ENCODE data around the gene DAPP1.

DAPP1 gene

GRCh38 chr4:99915449-99915848 lies 98.8 kb downstream of the DAPP1 start:
- DNase-seq (ENCODE audit: low read depth, low spot score): peak; percentile 5

DNA sequence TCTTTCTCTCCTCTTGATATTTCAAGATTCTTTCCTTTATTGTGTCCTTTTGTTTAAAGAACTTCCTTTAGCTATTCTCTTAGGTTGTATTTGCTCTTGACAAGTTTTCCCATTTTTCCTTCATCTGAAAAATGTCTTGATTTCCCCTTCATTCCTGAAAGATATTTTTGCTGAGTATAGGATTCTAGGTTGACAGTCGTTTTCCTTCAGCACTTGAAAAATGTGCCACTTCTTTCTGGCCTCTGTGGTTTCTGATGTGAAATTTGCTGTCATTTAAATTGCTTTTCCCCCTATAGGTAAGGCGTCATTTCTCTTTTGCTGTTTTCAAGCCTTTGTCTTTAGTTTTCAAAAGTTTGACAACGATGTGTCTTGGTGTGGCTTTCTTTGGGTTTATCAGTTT lies 100.9 kb downstream of the DAPP1 start:
- DNase-seq (ENCODE audit: low read depth, low spot score): no peak

DNA sequence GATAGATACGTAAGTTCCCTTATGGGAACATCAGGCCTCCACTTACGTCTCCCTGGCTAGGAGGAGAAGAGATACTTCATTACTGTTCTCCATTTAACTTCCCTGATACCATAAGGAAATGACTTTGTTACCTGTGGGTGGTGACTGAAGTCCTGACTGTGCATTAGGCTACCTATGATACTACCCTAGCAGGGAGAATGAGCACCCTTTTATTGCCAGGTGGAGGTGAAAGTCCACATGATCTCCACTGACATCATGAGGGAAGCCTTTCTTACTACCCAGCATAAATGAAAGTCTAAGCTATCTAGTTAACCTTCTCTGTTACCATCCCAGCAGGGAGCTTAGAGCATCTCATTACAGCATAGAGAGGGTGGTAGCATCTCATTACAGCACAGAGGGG lies 102.0 kb downstream of the DAPP1 start:
- DNase-seq (ENCODE audit: low read depth, low spot score): no peak
